Activated naive CD8-positive, alpha-beta T cell treated with anti-CD3 and anti-CD28 coated beads for 36 hours (primary cell): ENCODE measurements around the gene YBX2. TPM values are rescaled to one million over a fixed set of nuclear protein-coding genes. Genes with fewer than 3 reads are reported as not detected.
"Not testable (repeated sequence)": the region's sequence is repeated elsewhere in the genome, so short reads cannot be mapped to it uniquely, and the experiment has no call there.

Experiments used
- DNase-seq: peaks from one replicate; pipeline ENCODE4 v3.0.0; 2021
- H3K27ac Mint-ChIP-seq: one replicate; pipeline ENCODE4 v1.8.0; 2022; ENCODE audit warnings: mild to moderate bottlenecking, moderate library complexity, mixed read lengths
- H3K27me3 Mint-ChIP-seq: one replicate; pipeline ENCODE4 v1.8.0; 2022; ENCODE audit warnings: mild to moderate bottlenecking, mixed read lengths
- H3K36me3 Mint-ChIP-seq: one replicate; pipeline ENCODE4 v1.8.0; 2021; ENCODE audit warnings: mild to moderate bottlenecking, mixed read lengths
- H3K4me1 Mint-ChIP-seq: one replicate; pipeline ENCODE4 v1.8.0; 2021; ENCODE audit warnings: mixed read lengths
- H3K4me3 Mint-ChIP-seq: one replicate; pipeline ENCODE4 v1.8.0; 2022; ENCODE audit warnings: mild to moderate bottlenecking, moderate library complexity, mixed read lengths
- H3K9me3 Mint-ChIP-seq: one replicate; pipeline ENCODE4 v1.8.0; 2022; ENCODE audit warnings: mixed read lengths
- total RNA-seq, 2 experiments: library from RNA; stranded (reverse); gene quantifications; one replicate each; pipeline ENCODE4 v1.2.3, GENCODE V29; 2021

The YBX2 gene
- under 1 TPM; 0.19 to 0.24 TPM for total RNA-seq

DNA sequence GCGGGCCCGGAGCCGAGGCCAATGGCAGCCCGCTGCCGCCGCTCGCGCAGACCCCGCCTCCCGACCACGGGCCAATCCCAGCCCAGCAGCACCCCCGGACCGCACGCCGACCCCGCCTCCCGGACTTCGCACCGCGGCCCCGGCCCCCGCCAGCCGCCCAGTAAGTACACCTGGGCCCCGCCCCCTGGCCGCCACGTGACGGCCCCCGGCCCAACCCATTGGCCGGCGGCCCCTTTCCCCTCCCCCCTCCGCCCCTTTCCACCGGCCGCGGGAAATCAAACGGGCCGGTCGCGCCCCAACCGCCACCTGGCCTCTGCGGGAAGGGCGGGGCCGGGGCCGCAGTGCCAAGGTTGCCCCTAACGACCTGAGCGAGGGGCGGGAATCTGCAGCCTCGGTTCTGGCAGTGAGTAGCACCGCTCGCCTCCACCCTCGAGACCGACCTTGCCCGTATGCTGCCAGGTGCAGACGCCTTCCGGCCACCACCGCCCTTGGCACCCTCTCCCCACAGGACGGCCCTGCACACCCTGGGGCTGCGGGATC is at the start of gene YBX2:
YBX2 (minus strand) TSS at position 26 of the 540 bp plus-strand sequence. CDS start 139 bp downstream, outside the sequence.
- peaks cover 13% of the 10 kb centered on the region for H3K4me1 Mint-ChIP-seq
- H3K4me3 Mint-ChIP-seq = peak within 1 kb of the TSS; percentile 69
- no peak within 1 kb of the TSS for H3K27ac Mint-ChIP-seq
- H3K36me3 Mint-ChIP-seq = no peaks in the 10 kb centered on the region
- DNase-seq = peak; percentile 83
- H3K9me3 Mint-ChIP-seq = no peaks in the 10 kb centered on the region
- H3K27me3 Mint-ChIP-seq = peaks cover 44% of the 10 kb centered on the region

DNA sequence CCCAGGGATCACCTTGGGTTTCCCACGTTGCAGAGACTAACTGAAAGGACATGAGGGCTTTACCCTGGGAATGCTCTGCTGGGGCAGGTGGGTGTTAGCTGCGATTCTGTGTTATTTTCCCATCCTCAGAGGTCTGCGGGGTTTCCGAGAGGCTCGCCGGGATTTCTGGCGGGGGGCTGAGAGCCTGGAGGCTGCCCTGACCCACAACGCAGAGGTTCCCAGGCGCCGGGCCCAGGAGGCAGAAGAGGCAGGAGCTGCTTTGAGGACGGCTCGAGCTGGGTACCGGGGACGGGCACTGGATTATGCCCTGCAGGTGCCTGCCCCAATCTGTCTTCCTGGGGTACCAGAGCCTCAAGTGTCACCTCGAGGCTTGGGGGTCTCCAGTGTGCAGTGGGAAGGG is 48.8 kb upstream of the YBX2 start:
- Mint-ChIP-seq H3K27me3 (no peaks in the 10 kb centered on the region), H3K36me3 (peaks cover 15% of the 10 kb centered on the region), H3K4me3 (no peak overlapping the region), H3K27ac (peak overlapping the region; percentile 73), H3K4me1 (peaks cover 13% of the 10 kb centered on the region), H3K9me3 (no peaks in the 10 kb centered on the region)
- no peak for DNase-seq

DNA sequence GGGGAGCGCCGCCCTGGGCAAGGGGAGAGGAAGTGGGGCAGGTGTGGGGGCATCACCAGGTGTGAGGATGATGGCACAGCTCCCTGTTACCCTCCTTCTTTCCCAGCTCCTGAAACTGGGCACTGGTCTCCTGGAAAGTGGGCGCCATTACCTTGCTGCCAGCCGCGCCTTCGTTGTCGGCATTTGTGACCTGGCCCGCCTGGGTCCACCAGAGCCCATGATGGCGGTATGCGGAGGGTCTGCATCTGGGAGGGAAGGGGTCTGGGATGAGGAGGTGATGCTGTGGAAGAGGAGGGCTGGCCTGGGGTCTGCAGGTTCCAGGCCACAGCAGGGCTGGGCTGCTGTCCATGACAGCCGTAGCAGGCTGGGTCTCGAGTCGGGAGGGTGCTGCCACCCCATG is 47.4 kb upstream of the YBX2 start:
- no peak for DNase-seq
- Mint-ChIP-seq H3K4me3 (no peak overlapping the region), H3K36me3 (peaks cover 27% of the 10 kb centered on the region)

DNA sequence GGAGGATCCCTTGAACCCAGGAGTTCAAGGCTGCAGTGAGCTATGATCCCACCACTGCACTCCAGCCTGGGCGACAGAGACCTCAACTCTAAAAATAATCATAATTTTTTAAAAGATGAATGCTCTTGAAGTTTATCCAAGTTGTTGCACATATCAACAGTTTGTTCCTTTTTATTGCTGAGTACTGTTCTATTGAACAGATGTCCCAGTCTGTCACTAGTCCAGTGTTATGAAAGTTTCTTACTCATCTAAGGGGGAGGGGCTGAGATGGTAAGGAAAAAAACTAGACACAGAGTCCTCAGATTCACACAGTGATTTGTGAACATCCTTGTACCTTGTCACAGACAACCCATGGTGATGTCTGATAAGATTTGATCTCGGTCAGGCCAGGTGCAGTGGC is 45.7 kb upstream of the YBX2 start:
- Mint-ChIP-seq H3K4me3 (no peak overlapping the region), H3K9me3 (no peaks in the 10 kb centered on the region), H3K27ac (no peak overlapping the region), H3K27me3 (no peaks in the 10 kb centered on the region), H3K4me1 (peaks cover 32% of the 10 kb centered on the region), H3K36me3 (peaks cover 28% of the 10 kb centered on the region)
- DNase-seq = no peak

More for the DNA sequence above, 47.4 kb upstream of the YBX2 start:
- H3K27me3 Mint-ChIP-seq = no peaks in the 10 kb centered on the region
- no peaks in the 10 kb centered on the region for H3K9me3 Mint-ChIP-seq
- H3K27ac Mint-ChIP-seq = no peak overlapping the region
- peaks cover 21% of the 10 kb centered on the region for H3K4me1 Mint-ChIP-seq

DNA sequence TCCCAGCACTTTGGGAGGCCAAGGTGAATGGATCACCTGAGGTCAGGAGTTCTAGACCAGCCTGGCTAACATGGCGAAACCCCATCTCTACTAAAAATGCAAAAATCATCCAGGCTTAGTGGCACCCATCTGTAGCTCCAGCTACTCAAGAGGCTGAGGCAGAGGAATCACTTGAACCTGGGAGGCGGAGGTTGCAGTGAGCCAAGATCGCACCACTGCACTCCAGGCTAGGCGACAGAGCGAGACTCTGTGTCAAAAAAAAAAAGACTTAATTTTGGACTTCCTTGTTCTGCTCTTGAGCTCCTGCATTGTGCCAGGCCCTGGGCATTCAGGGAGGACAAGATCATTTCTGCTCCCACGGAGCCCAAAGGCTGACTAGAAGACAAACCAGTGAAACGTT is 43.2 kb upstream of the YBX2 start:
- H3K9me3 Mint-ChIP-seq, DNase-seq, H3K27me3 Mint-ChIP-seq: not testable (repeated sequence)
- Mint-ChIP-seq H3K4me1 (peaks cover 42% of the 10 kb centered on the region), H3K36me3 (peaks cover 27% of the 10 kb centered on the region), H3K4me3 (peak overlapping the region; percentile 90), H3K27ac (peak overlapping the region; percentile 98)

DNA sequence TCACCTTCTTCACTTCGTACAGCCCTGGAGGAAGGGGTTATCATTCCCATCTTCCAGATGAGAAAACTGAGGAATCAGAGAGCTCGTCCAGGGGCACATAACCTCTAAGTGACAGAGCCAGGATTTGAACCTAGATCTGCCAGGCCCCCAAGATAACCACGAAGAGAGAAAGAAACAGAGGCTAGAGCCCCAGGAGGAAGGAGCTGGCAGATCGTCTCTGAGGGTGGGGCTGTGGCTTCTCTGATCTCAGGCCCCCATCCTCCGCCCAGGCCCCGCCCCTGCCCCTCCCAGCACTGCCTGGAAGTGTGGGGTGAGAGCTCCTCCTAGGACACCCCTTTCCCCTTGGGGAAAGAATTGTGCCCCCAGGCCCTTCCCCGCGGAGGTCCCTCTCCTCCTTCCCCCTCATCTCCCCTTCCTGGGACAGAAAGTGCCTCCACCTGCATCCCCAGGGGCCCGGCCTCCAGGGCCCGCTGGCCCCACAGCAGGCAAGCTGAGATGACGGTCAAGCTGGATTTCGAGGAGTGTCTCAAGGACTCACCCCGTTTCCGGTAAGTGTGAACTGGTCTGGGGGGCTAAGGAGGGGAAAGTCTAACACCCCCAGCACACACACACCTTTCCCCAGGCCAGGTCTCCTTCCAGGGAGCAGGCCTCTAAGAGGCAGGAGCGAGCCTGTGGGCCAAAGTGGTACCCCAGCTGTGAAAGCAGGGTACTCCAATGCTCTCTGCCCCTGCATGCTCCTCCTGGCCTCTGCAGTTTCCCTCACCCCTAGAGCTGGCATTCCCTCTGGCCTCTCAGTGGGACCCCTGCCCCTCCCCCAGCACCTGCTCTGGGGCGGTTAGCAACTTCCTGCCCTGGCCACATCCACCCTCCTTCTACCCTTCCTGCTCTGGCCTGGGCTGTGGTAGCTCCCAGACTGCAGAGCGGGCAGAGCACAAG is 42.1 kb upstream of the YBX2 start, which contains the start of gene ACAP1:
ACAP1 (plus strand) TSS at position 290 of the 936 bp plus-strand sequence; CDS start at position 496, 206 bp downstream.
- Mint-ChIP-seq H3K4me3 (peak within 1 kb of the TSS; percentile 90), H3K4me1 (peaks cover 49% of the 10 kb centered on the region), H3K27me3 (no peaks in the 10 kb centered on the region), H3K9me3 (no peaks in the 10 kb centered on the region), H3K36me3 (peaks cover 26% of the 10 kb centered on the region), H3K27ac (peak within 1 kb of the TSS; percentile 98)
- DNase-seq = peak; percentile 82

DNA sequence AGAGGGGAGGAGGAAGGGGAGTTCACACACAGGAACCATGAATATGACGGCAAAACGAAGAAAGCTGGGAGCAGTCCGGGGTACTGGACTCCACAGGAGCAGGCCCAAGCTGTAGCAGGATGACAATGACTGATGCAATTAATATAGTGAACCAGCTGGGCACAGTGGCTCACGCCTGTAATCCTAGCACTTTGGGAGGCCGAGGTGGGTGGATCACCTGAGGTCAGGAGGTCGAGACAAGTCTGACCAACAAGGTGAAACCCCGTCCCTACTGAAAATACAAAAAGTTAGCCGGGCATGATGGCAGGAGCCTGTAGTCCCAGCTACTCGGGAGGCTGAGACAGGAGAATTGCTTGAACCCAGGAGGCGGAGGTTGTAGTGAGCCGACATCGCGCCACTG is 41.3 kb upstream of the YBX2 start:
- Mint-ChIP-seq H3K4me3 (peak overlapping the region; percentile 90), H3K4me1 (peaks cover 50% of the 10 kb centered on the region), H3K27ac (peak overlapping the region; percentile 98), H3K36me3 (peaks cover 24% of the 10 kb centered on the region)
- DNase-seq, H3K9me3 Mint-ChIP-seq, H3K27me3 Mint-ChIP-seq: not testable (repeated sequence)

DNA sequence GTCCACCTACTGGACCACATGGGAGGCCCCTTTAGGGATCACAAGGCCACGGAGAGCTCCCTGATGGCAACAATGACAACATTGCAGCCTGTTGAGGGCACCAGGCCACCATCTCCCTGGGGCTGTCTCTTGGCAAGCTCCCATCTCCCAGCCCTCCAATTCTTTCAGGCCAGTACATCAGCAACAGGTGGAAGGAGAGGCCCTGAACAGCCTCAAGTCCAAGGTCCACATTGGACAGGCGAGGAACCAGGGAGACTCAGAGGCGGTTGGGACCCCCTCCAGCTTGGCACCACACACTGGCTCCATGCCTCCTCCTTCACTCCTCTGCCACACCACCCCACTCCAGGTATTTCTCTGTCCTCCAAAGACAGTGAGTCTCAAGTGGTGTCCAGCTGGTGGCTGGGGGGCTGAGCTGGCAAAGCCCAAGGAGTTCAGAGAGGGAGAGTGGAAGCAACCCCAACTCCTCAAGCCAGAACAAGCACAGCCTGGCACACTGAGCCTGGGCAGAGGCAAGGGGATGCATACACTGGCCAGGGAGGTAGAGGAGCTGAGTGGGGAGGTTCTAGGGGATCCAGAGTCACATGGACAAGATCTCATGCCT is 40.6 kb upstream of the YBX2 start:
- H3K27ac Mint-ChIP-seq = peak overlapping the region; percentile 98
- peaks cover 50% of the 10 kb centered on the region for H3K4me1 Mint-ChIP-seq
- peak overlapping the region; percentile 90 for H3K4me3 Mint-ChIP-seq
- no peak for DNase-seq
- H3K9me3 Mint-ChIP-seq = no peaks in the 10 kb centered on the region
- H3K27me3 Mint-ChIP-seq = no peaks in the 10 kb centered on the region
- peaks cover 24% of the 10 kb centered on the region for H3K36me3 Mint-ChIP-seq

DNA sequence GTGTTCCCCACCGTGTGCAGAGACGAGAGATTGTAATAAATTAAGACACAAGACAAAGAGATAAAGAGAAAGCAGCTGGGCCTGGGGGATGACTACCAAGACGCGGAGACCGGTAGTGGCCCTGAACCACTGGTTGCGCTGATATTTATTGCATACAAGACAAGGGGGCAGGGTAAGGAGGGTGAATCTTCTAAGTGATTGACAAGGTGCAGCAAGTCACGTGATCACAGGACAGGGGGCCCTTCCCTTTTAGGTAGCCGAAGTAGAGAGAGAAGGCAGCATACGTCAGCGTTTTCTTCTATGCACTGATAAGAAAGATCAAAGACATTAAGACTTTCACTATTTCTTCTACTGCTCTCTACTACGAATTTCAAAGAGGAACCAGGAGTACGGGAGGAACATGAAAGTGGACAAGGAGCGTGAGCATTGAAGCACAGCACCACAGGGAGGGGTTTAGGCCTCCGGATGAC is 38.2 kb upstream of the YBX2 start:
- H3K36me3 Mint-ChIP-seq, H3K27me3 Mint-ChIP-seq, H3K9me3 Mint-ChIP-seq: not testable (repeated sequence)
- peak; percentile 46 for DNase-seq
- Mint-ChIP-seq H3K27ac (peak overlapping the region; percentile 85), H3K4me3 (peak overlapping the region; percentile 62), H3K4me1 (peaks cover 50% of the 10 kb centered on the region)

DNA sequence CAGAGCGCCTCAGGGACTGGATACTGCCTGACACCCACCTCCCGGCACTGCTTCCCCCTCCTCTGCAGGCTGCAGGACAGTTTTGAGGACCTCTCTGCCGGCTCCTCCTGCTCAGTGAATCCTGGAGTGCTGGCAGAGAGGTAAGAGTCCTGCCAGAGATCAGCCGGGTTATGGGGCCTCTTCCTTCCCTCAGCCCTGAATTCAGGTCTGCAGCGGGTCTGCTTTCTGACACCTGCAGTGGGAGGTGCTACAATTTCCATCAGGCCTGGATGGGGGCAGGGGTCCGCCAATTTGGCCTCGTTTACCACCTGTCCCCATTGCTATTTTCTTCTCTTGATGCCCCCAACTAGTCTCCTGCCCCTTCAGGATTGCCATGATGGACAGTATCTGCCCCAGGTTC is 37.7 kb upstream of the YBX2 start:
- Mint-ChIP-seq H3K27ac (peak overlapping the region; percentile 85), H3K36me3 (peaks cover 3% of the 10 kb centered on the region), H3K9me3 (no peaks in the 10 kb centered on the region), H3K4me1 (peaks cover 51% of the 10 kb centered on the region), H3K27me3 (no peaks in the 10 kb centered on the region), H3K4me3 (peak overlapping the region; percentile 62)
- no peak for DNase-seq

DNA sequence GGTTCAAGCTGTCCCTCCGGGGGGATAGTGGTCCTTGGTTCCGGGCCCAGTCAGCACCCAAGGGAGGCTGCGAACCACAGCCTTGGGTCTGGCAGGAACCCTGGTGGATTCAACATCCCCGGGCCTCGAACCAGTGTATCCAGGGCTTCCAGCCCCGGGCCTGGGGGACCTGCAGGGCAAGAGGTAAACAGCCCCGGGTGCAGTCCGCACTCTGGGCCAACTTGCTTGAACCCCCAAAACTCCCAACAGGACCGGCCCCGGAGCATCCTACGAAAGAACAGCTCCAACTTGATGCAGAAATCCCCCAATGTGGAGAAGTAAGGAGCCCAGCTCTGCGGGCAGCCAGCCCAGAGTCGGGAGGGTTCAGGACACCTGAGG is 36.2 kb upstream of the YBX2 start:
- Mint-ChIP-seq H3K4me3 (peak overlapping the region; percentile 76), H3K27ac (peak overlapping the region; percentile 90), H3K36me3 (no peaks in the 10 kb centered on the region), H3K9me3 (no peaks in the 10 kb centered on the region), H3K4me1 (peaks cover 44% of the 10 kb centered on the region), H3K27me3 (no peaks in the 10 kb centered on the region)
- DNase-seq = no peak

DNA sequence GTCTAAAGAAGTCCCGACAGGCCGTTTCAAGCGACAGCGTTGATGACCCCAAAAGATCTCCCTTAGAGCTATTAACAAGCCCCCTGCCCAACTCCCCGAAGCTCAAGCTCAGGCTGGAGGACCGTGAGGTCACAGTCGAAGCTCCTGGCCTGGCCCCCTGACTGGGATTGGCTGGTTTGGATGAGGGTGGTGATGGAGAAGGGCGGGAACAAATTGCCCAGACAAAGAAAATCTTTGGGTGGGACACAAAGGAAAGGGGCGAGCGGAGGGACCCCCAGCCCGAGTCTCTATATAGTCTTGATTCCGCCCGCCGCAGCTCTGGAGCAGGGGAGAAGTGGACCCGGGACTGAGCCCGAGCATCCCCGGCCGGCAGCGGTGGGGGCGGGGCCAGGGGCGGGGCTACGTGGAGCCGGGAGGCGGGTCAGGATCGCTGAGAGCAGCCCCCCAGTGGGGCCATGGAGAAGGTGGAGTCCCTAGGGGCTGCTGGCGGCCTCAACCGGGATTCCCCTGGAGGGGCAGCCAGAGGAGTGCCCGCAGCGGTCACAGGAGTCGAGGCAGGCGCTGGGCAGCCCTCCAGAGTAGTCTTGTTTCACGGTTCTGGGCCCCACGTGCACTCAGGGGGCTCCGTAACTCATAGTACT is 35.7 kb upstream of the YBX2 start:
- H3K27me3 Mint-ChIP-seq = no peaks in the 10 kb centered on the region
- no peaks in the 10 kb centered on the region for H3K9me3 Mint-ChIP-seq
- H3K27ac Mint-ChIP-seq = peak overlapping the region; percentile 90
- H3K36me3 Mint-ChIP-seq = no peaks in the 10 kb centered on the region
- peak; percentile 84 for DNase-seq
- peaks cover 39% of the 10 kb centered on the region for H3K4me1 Mint-ChIP-seq
- H3K4me3 Mint-ChIP-seq = peak overlapping the region; percentile 76

DNA sequence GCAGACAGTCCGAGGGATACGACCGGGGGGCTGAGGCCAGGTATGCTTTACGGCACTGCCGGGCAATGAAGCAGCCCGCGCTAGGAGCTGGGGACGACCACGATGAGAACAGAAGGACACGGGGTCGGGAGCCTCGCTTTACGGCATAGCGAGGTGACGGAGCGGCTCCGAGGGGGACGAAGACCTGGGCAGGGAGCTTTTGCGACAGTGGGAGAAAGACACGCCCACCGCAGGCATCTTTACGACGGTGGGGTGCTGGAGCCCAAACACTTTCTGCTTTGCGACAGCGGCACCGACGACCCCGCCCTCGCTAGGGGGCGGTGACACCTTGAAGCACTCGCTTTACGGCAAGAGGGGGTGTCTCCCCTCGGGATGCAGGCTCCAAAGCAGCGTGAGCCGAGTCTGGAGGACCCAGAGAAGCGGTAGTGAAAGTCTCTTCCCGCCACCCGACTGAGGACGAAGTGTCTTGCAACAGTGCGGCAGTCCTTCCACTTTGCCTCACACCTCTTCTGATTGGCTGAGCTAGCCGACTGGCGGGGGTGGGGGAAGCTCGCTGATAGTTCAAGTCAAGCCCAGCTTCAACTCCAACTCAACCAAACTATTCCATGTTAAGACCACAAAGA is 35.0 kb upstream of the YBX2 start:
- Mint-ChIP-seq H3K4me3 (peak overlapping the region; percentile 76), H3K4me1 (peaks cover 34% of the 10 kb centered on the region), H3K9me3 (no peaks in the 10 kb centered on the region), H3K27ac (peak overlapping the region; percentile 90), H3K27me3 (no peaks in the 10 kb centered on the region), H3K36me3 (no peaks in the 10 kb centered on the region)
- DNase-seq = peak; percentile 97

DNA sequence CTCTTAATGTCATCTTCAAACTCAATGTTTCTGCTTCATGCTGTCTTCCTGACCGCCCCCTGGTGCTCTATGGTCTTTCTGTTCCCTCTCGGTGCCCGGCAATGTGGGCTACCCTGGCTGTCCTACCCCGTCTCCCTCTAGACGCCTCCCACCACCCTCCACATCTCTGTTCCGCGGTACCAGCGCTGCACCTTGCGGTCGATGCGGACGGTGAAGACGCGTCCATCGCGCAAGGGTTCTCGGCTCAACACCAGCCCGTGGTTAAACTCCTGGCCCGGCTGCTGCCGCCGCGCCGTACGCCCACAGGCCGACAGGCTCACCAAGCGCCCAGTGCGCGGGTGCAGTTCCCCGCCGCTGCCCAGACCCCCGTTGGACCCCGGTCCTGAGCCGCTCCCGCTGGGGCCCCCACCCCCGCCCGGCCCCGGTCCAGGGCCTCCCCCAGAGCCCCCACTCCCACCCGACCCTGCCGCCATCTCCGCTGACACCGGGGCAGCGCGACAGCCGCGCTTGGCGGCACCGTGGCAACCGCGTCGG is 34.5 kb upstream of the YBX2 start, which contains the start of gene NEURL4:
NEURL4 (minus strand) TSS at position 496 of the 534 bp plus-strand sequence; CDS start at position 473, 23 bp downstream.
- peaks cover 4% of the 10 kb centered on the region for H3K36me3 Mint-ChIP-seq
- H3K27me3 Mint-ChIP-seq = no peaks in the 10 kb centered on the region
- DNase-seq = no peak
- peak within 1 kb of the TSS; percentile 90 for H3K27ac Mint-ChIP-seq
- no peaks in the 10 kb centered on the region for H3K9me3 Mint-ChIP-seq
- H3K4me1 Mint-ChIP-seq = peaks cover 37% of the 10 kb centered on the region
- peak within 1 kb of the TSS; percentile 86 for H3K4me3 Mint-ChIP-seq
